Measurements from ENCODE around the gene SLC25A5.

The SLC25A5 gene

DNA sequence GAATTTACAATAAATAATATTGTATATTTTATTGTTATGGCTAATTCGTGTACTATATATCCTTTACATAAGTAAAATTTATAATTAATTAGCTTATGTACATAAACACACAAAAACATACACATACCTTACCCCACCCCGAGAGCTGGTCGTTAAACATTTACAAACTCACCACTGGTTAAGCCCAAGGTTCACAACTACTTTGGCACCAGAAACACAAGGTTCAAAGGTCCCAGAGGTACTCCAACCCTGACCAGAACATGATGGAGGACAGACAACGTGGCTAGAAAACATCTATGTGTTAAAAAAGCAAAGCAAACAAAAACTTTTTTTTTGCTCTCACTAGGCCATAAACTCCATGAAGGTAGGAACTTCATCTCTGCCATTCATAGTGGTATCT, 37.7 kb downstream of the SLC25A5 start:
- DNase-seq (ENCODE audit: low spot score) = no peak

DNA sequence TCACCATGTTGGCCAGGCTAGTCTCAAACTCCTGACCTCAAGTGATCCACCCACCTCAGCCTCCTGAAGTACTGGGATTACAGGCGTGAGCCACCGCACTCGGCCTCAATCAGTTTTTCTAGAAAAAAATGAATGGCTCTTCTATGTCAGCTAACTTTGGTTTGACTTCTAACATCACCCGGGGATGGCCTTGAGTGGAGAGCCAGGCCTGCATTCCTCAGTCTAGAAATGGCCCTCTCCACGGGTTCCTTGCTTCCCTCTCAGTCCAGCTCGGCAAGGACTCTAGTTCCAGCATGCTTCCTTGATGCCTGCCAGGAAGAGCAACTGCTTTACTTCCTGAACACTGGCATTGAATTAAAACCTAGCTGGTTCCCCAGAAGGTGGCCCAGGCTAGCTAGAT, 39.0 kb downstream of the SLC25A5 start:
- no peak for DNase-seq (ENCODE audit: low spot score)

DNA sequence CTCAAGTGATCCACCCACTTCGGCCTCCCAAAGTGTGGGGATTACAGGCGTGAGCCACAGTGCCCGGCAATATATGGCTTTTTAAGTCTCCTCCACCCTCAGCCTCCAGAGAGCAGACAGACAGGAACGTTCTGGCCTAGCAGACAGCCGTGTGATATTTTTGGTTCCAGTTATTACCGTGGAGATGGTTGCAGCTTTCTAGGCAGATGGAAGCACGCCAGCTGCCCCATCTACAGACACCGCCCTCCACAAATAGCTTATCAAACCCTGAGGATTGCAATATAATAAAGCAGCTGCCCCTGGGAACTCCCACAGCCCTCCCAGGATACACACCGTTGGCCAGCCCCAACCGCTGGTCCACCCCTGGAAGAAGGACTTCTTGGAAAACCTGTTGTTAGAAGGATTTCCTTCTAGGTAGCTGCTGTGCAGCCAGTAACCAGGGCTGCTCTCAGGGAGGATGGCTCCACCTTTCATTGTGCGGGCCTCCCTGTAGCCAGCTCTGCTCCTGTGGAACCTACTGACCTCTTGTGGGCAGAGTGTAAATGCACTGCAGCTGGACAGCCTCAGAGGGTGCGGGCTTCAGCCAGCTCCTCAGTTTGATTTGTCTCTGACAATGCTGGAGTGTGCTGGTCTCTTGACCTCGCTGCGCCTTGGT, 44.0 kb downstream of the SLC25A5 start:
- DNase-seq (ENCODE audit: low spot score) = peak; percentile 79

DNA sequence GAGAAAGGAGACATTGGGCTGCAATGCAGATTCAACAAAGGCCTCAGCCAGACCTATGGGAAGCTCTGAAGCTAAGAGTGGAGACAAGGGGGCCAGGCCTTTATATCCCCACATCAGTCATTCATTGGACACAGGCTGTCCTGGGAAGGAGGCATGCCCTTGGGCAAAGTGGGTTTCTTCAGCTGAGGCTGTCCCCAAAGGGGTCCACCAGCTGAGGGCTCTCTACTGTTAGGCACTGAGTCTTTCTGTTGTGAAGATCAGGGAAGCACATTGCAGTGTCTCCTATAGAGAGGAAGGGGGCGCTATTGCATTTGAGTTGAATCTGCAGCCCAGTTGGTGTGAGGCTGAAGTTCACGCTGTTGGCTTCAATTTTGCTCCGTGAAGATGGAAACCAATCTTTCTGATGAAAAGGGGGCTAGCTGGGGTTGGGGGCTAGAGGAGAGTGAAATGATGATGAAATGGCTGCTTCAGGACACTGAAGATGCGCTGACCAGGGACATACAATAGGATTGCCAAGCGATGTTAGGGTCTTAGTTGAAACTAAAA, 48.0 kb downstream of the SLC25A5 start:
- peak; percentile 71 for DNase-seq (ENCODE audit: low spot score)

DNA sequence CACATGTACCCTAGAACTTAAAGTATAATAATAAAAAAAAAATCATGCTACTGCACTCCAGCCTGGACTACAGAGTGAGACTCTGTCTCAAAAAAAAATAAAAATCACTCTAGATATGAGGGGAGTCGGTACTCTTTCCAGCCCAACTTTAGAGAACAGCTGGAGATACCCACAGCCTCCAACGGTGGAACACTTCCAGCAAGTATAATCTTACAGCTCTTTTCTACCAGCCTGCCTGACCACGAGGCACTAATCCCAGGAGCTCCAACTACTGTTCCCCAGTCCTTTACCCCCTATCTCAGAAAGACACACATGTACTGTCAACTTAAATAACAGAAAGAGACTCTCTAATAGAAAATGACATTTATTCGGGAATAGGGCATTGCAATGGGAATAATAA, 50.1 kb downstream of the SLC25A5 start:
- no peak for DNase-seq (ENCODE audit: low spot score)

All from AG08395 (cell line).